GM18873 (cell line): Measurements from ENCODE around the gene NUDT19.
"Not testable (repeated sequence)": the region's sequence is repeated elsewhere in the genome, so short reads cannot be mapped to it uniquely, and the experiment has no call there.

Experiments used
- ATAC-seq: cut with Tn5 transposase; IDR thresholded peaks from one replicate; pipeline ENCODE4 v1.9.1; 2021; ENCODE audit warnings: mild to moderate bottlenecking, moderate library complexity, moderate number of reproducible peaks; ENCODE audit not compliant: unreplicated experiment, low FRiP score

NUDT19 gene

GRCh38 chr19:32704006-32704405 lies 12.4 kb downstream of the NUDT19 start:
- ATAC-seq: not testable (repeated sequence)

- ATAC-seq: no peak
Observed at GRCh38 chr19:32708457-32708856, 16.8 kb downstream of the NUDT19 start.

DNA sequence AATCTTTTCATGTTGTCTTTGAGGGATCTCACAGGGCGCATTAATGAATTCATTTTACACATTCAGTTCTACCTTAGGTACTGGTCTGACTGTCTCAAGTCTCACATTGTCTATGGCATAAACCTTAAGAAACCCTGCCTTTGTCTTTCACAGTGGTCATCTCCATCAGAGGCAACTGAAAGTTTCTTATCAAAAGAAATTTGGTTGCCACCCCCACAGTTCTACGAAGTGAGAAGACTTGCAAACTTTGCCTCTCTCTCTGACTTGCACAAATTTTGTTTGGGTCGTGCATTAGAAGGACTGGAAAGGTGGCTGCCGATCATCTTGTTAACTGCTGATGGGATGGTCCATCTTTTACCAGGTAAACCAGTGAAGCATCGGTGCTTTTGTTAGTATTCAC lies 17.4 kb downstream of the NUDT19 start:
- ATAC-seq: no peak

GRCh38 chr19:32711747-32712146 lies 20.1 kb downstream of the NUDT19 start:
- ATAC-seq: no peak

DNA sequence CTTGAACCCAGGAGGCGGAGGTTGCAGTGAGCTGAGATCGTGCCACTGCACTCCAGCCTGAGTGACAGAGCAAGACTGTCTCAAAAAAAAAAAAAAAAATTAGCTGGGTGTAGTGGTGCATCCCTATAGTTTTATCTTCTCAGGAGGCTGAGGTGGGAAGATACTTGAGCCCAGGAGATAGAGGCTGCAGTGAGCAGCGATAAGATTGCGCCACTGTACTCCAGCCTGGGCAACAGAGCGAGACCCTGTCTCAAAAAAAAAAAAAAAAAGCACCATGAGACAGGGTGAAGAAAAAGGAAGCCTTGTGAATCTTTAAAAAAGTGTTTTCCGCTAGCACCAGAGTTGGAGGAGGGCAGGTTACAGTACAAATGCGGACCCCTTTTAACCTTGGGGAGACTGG lies 24.6 kb downstream of the NUDT19 start:
- not testable (repeated sequence) for ATAC-seq

DNA sequence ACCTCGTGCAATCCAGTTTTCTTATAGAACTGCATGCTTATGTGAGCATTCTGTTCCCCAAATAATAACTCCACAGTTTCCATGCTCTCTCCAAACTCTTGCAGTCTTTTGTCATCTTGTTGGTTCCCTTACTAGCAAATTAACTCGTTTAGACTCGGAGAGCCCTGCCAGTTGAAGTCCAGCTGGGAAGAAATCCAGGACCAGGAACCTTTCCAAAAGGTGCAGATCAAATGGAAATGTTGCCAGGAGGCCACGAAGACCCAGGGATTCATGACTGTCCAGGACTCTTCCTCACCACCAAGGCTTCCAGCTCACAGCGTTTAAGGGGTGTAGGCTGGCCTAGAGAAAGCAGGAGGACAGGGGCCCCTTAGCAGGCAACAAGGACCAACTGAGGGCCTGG lies 25.9 kb downstream of the NUDT19 start:
- ATAC-seq: no peak

DNA sequence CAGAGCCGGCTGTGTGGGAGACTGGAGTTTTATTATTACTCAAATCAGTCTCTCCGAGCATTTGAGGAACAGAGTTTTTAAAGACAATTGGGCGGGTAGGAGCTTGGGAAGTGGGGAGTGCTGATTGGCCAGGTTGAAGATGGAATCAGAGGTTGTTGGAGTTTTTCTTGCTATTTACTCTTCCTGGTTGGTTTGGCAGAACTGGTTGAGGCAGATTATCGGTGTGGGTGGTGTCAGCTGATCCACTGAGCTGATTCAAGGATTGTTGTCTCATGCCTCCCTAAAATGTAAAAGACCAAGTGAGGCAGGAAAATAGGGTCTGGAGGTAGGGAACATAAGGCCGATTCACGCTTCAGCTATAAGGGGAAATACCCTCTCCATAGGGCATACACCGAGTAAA lies 26.7 kb downstream of the NUDT19 start:
- no peak for ATAC-seq

- ATAC-seq: no peak
Observed at GRCh38 chr19:32719611-32720059, 28.0 kb downstream of the NUDT19 start, which contains the start of gene TDRD12. TDRD12 (plus strand) TSS chr19:32719767; CDS start chr19:32720073, 306 bp downstream.

DNA sequence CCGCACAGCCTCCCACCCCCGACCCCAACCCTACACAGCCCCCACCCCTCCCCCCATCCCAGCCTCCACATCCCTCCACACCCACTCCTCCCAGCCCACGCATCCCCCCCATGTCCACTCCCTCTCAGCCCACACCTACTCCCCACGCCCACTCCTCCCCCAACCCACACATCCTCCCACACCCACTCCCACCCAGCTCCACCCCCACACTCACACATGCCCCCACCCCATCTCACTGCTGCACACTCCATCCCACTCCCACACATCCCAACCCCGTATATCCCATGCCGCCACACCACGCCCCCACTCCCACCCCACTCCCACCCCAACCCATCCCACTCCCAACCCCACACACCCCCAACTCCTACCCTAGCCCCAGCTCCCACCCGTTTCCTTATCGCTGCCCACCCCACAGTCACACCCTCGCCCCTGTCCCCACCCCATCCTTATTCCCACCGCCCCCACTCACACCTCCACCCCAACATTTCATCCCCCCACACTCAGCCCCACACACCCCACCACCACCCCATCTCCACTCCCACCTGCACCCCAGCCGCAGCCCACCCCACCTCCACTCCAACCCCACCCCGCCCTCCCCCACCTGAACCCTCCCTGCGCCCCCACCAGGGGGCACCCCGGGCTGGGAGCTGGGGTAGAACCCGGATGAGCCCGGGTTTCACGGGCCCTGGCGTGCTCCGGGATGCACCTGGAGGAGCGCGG lies 28.8 kb downstream of the NUDT19 start:
- no peak for ATAC-seq

DNA sequence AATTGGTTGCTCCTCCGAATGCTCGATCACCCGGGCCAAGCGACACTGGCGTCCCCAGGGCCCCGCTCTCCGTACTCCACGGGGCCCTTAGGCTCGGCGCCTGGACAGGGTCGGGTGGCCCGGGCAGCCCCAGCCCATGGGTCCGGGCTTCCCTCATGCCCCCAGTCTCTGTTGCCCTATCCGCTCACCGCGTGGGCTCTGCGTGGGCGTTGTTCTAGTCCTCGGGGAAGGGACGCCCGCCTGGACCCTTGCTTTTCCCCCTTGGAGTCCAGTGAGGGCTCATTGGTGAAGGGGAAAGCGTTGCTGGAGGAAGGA lies 29.3 kb downstream of the NUDT19 start:
- no peak for ATAC-seq

- no peak for ATAC-seq
Observed at GRCh38 chr19:32735936-32736335, 44.3 kb downstream of the NUDT19 start.

DNA sequence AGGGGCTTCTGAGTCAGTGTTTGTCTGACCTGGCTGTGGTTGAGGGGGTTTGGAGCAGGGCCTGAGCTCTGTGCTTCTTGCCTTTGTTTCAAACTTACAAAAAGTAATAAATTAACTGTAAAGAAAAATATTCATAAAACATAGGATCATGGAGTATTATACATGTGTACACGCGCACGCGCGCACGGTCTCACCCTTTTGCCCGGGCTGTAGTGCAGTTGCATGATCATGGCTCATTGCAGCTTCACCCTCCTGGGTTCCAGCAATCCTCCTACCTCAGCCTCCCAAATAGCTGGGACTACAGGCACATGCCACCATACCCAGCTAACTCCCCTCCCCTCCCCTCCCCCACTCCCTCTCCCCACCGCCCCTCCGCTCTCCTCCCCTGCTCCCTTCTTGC lies 51.4 kb downstream of the NUDT19 start:
- no peak for ATAC-seq

DNA sequence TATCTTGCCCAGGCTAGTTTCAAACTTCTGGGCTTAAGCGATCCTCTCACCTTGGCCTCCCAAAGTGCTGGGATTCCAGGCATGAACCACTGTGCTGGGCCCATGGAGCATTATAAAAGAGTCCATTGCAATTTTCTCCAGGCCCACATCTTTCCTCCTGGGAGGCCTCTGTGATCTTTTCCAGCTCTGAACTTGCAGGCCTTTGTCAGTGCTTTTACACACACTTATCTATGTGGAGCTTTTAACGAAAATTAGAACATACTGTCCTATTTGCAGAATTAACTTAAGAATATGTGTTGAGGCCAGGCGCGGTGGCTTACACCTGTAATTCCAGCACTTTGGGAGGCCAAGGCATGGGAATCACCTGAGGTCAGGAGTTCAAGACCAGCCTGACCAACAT lies 51.8 kb downstream of the NUDT19 start:
- ATAC-seq: no peak

GRCh38 chr19:32744555-32745325 lies 53.1 kb downstream of the NUDT19 start:
- no peak for ATAC-seq

- not testable (repeated sequence) for ATAC-seq
Observed at GRCh38 chr19:32745594-32746251, 54.1 kb downstream of the NUDT19 start.

DNA sequence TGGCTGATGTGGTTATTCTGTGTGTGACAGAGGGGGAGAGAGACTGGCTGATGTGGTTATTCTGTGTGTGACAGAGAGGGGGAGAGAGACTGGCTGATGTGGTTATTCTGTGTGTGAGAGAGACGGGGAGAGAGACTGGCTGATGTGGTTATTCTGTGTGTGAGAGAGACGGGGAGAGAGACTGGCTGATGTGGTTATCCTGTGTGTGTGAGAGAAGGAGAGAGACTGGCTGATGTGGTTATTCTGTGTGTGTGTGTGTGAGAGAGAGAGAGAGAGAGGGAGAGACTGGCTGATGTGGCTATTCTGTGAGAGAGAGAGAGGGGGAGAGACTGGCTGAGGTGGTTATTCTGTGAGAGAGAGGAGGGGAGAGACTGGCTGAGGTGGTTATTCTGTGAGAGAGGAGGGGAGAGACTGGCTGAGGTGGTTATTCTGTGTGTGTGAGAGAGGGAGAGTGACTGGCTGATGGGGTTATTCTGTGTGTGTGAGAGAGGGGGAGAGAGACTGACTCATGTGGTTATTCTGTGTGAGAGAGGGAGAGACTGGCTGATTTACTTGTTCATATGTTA lies 55.1 kb downstream of the NUDT19 start:
- not testable (repeated sequence) for ATAC-seq

DNA sequence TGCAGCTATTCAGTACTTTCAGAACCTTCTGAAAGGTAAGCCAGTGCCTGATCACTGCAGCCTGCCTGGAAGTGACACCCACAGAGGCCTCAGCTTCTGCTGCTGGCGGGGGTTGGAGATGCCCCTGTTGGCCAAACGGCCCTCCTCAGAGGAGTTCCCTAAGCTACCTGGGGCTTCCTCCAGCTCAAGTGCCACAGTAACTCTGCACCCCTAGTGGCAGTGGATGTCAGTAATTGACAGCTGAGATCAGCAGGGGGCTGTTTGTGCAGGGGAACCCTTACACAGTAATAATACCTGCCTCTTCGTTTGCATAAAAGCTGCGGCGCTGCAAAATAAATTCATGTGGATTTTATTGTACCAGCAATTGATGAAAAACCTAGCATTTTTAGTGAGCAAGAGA lies 56.9 kb downstream of the NUDT19 start:
- ATAC-seq: no peak

DNA sequence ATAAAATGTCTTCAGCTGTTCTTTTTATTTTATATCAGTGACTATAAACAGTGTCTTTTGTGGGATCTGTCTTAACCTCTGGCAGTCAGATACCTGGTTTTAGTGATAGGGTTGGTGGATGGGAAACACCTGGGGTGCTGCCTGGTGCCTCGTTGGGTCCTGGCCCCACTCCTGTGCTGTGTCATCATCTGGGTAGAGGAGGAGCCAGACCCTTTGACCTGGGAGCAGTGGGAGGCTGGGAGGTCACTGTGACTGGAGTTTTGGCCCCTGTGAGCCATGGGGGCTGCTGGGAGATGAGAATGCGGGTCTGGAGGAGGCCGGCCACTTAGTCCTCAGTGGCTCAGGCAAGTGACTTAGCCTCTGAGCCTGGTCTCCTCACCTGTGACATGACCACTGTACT lies 57.3 kb downstream of the NUDT19 start:
- no peak for ATAC-seq

- ATAC-seq: no peak
Observed at GRCh38 chr19:32749361-32749760, 57.7 kb downstream of the NUDT19 start.

DNA sequence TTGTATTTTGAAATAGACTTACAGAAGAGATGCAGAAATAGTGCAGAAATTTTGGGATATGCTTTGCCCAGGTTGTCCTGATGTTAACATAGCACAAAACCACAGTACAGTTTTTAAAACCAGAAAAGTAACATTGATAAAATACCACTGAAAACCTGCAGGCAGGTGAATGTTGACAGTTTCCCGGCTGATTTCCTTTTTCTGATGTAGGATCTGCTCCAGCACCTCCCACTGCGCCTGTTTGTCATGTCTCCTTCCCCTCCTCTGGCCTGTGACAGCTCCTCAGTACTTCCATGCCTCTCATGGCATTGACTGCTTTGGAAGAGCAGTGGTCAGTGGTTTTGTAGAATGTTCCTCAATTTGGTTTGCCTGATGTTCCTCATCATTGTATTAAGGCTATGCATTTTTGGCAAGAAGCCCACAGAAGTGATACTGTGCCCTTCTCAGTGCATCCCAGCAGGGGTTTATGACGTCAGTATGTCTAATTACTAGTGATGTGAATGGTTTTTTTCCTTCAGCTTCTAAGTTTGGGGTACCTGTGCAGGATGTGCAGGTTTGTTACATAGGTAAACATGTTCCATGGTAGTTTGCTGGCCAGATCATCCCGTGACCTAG lies 58.9 kb downstream of the NUDT19 start:
- no peak for ATAC-seq

GRCh38 chr19:32751066-32751465 lies 59.4 kb downstream of the NUDT19 start:
- no peak for ATAC-seq
